MM.1S (cell line): ENCODE data around the gene HSD17B8.

Experiments used
- EZH2 ChIP-seq: fragments of 300-600 bp; sonication (generic); optimal IDR thresholded peaks from 2 replicates; pipeline ENCODE3; 2017; ENCODE audit warnings: low read depth, mild to moderate bottlenecking, antibody characterized with exemption, low read length, mixed read lengths
- EZH2phosphoT487 ChIP-seq: fragments of 300-600 bp; sonication (generic); IDR thresholded peaks from 2 replicates; pipeline ENCODE4 v1.6.1; 2018; ENCODE audit warnings: antibody characterized with exemption, low read length
- TF ChIP-seq, protein P1 (sequence below): fragments of 300-600 bp; sonication (generic); IDR thresholded peaks from 2 replicates; pipeline ENCODE4 v1.5.1; 2016; ENCODE audit warnings: antibody characterized with exemption, low read length, mixed read lengths

DNA sequence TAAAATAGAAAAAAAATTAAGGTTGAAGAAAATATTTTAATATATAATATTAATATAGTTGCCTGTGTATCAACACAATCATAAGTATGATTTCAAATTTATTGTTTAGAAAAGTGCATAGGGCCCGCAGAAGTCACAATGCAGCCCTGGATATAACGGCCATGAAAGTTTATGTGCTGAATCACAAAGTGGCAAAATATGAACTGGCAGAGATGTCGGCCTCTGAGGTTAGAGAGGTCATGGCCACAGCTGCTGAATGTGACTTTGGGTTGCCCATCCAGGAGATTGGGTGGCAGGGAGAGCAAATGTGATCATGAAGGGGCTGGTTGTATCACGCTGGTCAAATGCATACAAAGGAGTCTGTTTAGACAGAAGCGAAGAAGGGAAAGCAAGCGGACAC is 47.9 kb upstream of the HSD17B8 start:
- TF ChIP-seq, protein P1, sequence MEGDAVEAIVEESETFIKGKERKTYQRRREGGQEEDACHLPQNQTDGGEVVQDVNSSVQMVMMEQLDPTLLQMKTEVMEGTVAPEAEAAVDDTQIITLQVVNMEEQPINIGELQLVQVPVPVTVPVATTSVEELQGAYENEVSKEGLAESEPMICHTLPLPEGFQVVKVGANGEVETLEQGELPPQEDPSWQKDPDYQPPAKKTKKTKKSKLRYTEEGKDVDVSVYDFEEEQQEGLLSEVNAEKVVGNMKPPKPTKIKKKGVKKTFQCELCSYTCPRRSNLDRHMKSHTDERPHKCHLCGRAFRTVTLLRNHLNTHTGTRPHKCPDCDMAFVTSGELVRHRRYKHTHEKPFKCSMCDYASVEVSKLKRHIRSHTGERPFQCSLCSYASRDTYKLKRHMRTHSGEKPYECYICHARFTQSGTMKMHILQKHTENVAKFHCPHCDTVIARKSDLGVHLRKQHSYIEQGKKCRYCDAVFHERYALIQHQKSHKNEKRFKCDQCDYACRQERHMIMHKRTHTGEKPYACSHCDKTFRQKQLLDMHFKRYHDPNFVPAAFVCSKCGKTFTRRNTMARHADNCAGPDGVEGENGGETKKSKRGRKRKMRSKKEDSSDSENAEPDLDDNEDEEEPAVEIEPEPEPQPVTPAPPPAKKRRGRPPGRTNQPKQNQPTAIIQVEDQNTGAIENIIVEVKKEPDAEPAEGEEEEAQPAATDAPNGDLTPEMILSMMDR: no peak
- TF ChIP-seq EZH2phosphoT487 (no peak), EZH2 (no peak)
